MM.1S (cell line): ENCODE results near the gene KLF9.

Source experiments
- DNase-seq: peaks from one replicate; pipeline ENCODE4 v3.0.0-alpha.2; 2015
- H2AFZ ChIP-seq: fragments of 300-600 bp; sonication (generic); 2 replicates; pipeline ENCODE4 v1.6.0; 2016; ENCODE audit warnings: antibody characterized with exemption, low read length
- H3F3A ChIP-seq: fragments of 300-600 bp; sonication (generic); 2 replicates; pipeline ENCODE4 v1.6.1; 2016; ENCODE audit warnings: mild to moderate bottlenecking, antibody characterized with exemption, low read length, moderate library complexity, mixed read lengths; ENCODE audit not compliant: insufficient read depth
- H3K27ac ChIP-seq: fragments of 300-600 bp; sonication (generic); 2 replicates; pipeline ENCODE4 v1.5.1; 2016; ENCODE audit warnings: mild to moderate bottlenecking, low read length
- H3K27me3 ChIP-seq: fragments of 300-600 bp; sonication (generic); replicated peaks from 2 replicates; pipeline ENCODE4 v1.6.0; 2016; ENCODE audit warnings: low read length; ENCODE audit not compliant: insufficient read depth
- H3K36me3 ChIP-seq: fragments of 300-600 bp; sonication (generic); replicated peaks from 2 replicates; pipeline ENCODE4 v1.6.1; 2016; ENCODE audit warnings: mild to moderate bottlenecking, low read length, mixed read lengths; ENCODE audit not compliant: insufficient read depth
- H3K4me1 ChIP-seq: fragments of 300-600 bp; sonication (generic); 2 replicates; pipeline ENCODE4 v1.6.1; 2016; ENCODE audit warnings: low read length, mixed read lengths
- H3K4me2 ChIP-seq: fragments of 300-600 bp; sonication (generic); 2 replicates; pipeline ENCODE4 v1.6.0; 2016; ENCODE audit warnings: low read depth, low read length
- H3K4me3 ChIP-seq: fragments of 300-600 bp; sonication (generic); 2 replicates; pipeline ENCODE4 v1.5.1; 2016; ENCODE audit warnings: low read length, mixed read lengths
- H3K79me2 ChIP-seq: fragments of 300-600 bp; sonication (generic); 2 replicates; pipeline ENCODE4 v1.6.1; 2016; ENCODE audit warnings: mixed run types, low read length, mixed read lengths
- H3K9ac ChIP-seq: fragments of 300-600 bp; sonication (generic); 2 replicates; pipeline ENCODE4 v1.6.1; 2016; ENCODE audit warnings: low read length, mixed read lengths
- H3K9me2 ChIP-seq: fragments of 300-600 bp; sonication (generic); replicated peaks from 2 replicates; pipeline ENCODE4 v1.6.1; 2016; ENCODE audit warnings: mild to moderate bottlenecking, low read length, mixed read lengths; ENCODE audit not compliant: insufficient read depth
- H3K9me3 ChIP-seq: fragments of 300-600 bp; sonication (generic); replicated peaks from 2 replicates; pipeline ENCODE4 v1.6.1; 2016; ENCODE audit warnings: mild to moderate bottlenecking, low read length, mixed read lengths; ENCODE audit not compliant: insufficient read depth
- H4K20me1 ChIP-seq: fragments of 300-600 bp; sonication (generic); 2 replicates; pipeline ENCODE4 v1.6.1; 2016; ENCODE audit warnings: mild to moderate bottlenecking, low read length, moderate library complexity, mixed read lengths; ENCODE audit not compliant: insufficient read depth
- EZH2 ChIP-seq: fragments of 300-600 bp; sonication (generic); optimal IDR thresholded peaks from 2 replicates; pipeline ENCODE3; 2017; ENCODE audit warnings: low read depth, mild to moderate bottlenecking, antibody characterized with exemption, low read length, mixed read lengths
- EZH2phosphoT487 ChIP-seq: fragments of 300-600 bp; sonication (generic); IDR thresholded peaks from 2 replicates; pipeline ENCODE4 v1.6.1; 2018; ENCODE audit warnings: antibody characterized with exemption, low read length
- TF ChIP-seq, protein P1 (sequence below): fragments of 300-600 bp; sonication (generic); IDR thresholded peaks from 2 replicates; pipeline ENCODE4 v1.5.1; 2016; ENCODE audit warnings: antibody characterized with exemption, low read length, mixed read lengths

The KLF9 gene

DNA sequence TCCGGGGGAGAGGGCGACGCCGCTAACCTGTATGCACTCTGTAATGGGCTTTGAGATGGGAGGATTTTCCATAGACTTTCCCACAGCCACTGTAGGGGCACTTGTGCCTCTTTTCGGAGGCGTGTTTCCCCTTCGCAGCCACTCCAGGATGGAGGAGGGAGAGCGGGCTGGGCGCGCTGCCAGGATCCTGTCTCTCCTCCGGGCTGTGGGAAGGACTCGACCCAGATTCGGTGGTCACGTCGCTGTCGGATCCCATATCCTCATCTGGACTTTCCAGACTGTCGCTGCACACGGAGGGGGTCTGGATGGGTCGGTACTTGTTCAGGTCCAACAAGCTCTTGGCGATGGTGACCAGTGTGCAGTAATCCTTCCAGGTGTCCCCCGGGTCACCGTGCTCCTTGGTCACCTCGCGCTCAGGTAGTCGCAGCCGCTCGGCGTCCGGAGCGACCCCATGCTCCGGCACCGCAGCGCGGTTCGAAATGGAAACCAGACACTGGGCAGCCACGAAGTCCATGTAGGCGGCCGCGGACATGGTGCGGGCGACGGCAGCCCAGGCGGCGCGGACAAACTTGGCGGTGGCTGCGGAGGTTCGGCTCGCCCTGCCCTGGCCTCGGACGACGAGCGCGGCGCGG lies 1.5 kb downstream of the KLF9 start:
- Histone ChIP-seq H3K27ac (no peak overlapping the region), H3K4me2 (peak overlapping the region; percentile 99), H2AFZ (peak overlapping the region; percentile 85), H4K20me1 (no peaks in the 10 kb centered on the region), H3K4me3 (peak overlapping the region; percentile 87), H3K9ac (peak overlapping the region; percentile 74), H3K27me3 (no peaks in the 10 kb centered on the region), H3K36me3 (no peaks in the 10 kb centered on the region), H3F3A (peaks cover 15% of the 10 kb centered on the region; the same call in 1 of the 2 replicates), H3K9me2 (no peaks in the 10 kb centered on the region), H3K9me3 (no peaks in the 10 kb centered on the region), H3K4me1 (peaks cover 10% of the 10 kb centered on the region), H3K79me2 (peaks cover 4% of the 10 kb centered on the region; the same call in 1 of the 2 replicates)
- TF ChIP-seq EZH2phosphoT487 (no peak), EZH2 (no peak)
- TF ChIP-seq, protein P1, sequence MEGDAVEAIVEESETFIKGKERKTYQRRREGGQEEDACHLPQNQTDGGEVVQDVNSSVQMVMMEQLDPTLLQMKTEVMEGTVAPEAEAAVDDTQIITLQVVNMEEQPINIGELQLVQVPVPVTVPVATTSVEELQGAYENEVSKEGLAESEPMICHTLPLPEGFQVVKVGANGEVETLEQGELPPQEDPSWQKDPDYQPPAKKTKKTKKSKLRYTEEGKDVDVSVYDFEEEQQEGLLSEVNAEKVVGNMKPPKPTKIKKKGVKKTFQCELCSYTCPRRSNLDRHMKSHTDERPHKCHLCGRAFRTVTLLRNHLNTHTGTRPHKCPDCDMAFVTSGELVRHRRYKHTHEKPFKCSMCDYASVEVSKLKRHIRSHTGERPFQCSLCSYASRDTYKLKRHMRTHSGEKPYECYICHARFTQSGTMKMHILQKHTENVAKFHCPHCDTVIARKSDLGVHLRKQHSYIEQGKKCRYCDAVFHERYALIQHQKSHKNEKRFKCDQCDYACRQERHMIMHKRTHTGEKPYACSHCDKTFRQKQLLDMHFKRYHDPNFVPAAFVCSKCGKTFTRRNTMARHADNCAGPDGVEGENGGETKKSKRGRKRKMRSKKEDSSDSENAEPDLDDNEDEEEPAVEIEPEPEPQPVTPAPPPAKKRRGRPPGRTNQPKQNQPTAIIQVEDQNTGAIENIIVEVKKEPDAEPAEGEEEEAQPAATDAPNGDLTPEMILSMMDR, result no peak
- DNase-seq, result no peak

DNA sequence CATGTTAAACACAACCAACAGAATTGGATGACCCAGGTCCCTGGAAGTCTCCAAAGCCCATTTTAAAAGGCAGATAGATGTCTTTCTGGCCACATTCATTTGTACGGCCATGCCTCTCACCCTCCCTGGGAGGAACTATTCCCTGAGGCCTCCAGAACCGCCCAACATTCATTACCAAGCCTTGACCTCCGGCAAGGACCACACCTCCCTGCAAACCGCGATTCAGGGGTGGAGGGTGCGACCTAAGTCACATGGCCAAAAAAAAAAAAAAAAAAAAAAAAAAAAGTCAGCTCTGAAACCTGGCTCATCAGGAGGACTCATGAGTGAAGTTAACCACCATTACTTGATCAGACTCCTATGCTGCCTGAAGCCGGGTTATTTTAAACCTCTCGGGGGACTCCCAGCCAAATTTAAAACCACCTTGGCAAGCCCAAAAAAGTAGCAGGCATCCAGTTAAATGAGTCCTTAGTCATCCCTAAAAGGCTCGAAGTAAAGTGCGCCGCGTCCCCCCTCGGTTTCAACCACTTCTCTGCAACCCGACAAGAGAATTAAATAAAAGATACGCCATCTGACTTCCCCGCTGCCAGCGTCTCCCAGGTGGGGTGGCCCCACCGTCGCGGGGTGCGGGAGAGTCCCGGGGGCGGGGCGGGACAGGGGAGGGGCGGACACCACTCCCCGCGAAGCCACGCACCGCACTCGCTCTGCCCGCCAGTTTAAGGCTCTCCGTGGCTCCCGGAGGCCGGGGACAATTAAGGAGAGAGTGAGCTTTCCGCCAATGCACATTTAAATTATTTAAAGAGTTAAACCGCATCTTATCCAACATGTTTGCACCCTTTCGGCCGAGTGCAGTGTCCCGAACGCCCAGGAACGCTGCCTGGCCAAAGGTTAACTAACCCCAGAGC lies 2.3 kb downstream of the KLF9 start:
- H3K9me2 ChIP-seq, result no peaks in the 10 kb centered on the region
- H4K20me1 ChIP-seq, result no peaks in the 10 kb centered on the region
- TF ChIP-seq, protein P1, result no peak
- TF ChIP-seq EZH2 (no peak), EZH2phosphoT487 (no peak)
- H3K9ac ChIP-seq, result peak overlapping the region; percentile 74
- H3K4me3 ChIP-seq, result peak overlapping the region; percentile 87
- peaks cover 4% of the 10 kb centered on the region; the same call in 1 of the 2 replicates for H3K79me2 ChIP-seq
- H3K4me1 ChIP-seq, result peaks cover 10% of the 10 kb centered on the region
- peak overlapping the region; percentile 22; the same call in 1 of the 2 replicates for H3K27ac ChIP-seq
- H3K36me3 ChIP-seq, result no peaks in the 10 kb centered on the region
- peak overlapping the region; percentile 99 for H3K4me2 ChIP-seq
- DNase-seq, result peak; percentile 33
- H3K27me3 ChIP-seq, result no peaks in the 10 kb centered on the region
- H2AFZ ChIP-seq, result peak overlapping the region; percentile 85
- no peaks in the 10 kb centered on the region for H3K9me3 ChIP-seq
- H3F3A ChIP-seq, result peaks cover 15% of the 10 kb centered on the region; the same call in 1 of the 2 replicates

DNA sequence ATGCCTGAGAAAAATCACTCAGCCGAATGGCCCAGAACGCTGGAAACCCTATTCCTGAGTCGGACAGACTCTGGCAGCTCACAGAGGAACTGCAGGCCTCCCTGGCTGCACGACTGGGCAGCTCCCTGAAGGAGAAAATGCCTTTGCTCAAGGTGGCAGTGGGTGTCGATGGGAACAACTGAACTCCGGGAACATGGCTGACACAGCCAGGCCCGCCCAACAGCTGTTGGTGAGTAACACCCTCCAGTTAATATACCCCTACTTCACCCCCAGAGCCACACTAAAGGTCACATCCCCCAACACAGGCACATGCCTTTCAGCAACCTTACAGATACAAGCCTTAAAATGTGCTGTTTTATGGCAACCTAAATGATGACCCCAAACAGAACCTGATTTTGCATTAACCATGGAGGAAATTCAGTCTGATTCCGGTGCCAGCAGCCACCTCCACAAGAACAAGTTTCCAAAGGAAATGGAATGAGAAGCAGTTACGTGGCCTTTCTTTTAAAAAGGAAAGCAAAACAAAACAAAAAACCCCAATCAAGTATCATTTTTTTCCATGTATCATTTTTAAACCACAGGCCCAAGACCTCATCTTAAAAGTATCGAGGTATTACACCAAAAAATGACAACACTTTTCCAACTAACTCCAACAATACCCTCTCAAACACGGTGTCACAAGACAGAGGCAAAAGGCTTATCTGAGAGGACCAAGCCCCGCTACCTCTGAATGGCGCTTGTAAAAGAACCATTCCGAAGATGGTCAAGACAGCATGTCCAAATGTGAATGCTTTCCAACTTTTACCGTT lies 3.1 kb downstream of the KLF9 start:
- no peak overlapping the region for H3K9ac ChIP-seq

More for the DNA sequence above, 3.1 kb downstream of the KLF9 start:
- TF ChIP-seq, protein P1, result no peak
- TF ChIP-seq EZH2 (no peak), EZH2phosphoT487 (no peak)
- H3F3A ChIP-seq, result peaks cover 22% of the 10 kb centered on the region
- H3K27ac ChIP-seq, result no peak overlapping the region
- H3K9me3 ChIP-seq, result no peaks in the 10 kb centered on the region
- no peaks in the 10 kb centered on the region for H3K9me2 ChIP-seq
- no peak overlapping the region for H3K4me3 ChIP-seq
- no peak for DNase-seq
- no peak overlapping the region for H2AFZ ChIP-seq
- H3K27me3 ChIP-seq, result no peaks in the 10 kb centered on the region
- no peaks in the 10 kb centered on the region for H3K36me3 ChIP-seq
- peaks cover 13% of the 10 kb centered on the region for H3K4me1 ChIP-seq
- H3K79me2 ChIP-seq, result peaks cover 4% of the 10 kb centered on the region; the same call in 1 of the 2 replicates
- H4K20me1 ChIP-seq, result no peaks in the 10 kb centered on the region
- H3K4me2 ChIP-seq, result peak overlapping the region; percentile 99; the same call in 1 of the 2 replicates
